SKM-1 treated with dmso at 0.1 percent for 144 hours (cell line): ENCODE measurements around the gene PANX1.

Source experiments
- DNase-seq: peaks from one replicate; lab custom pipeline; 2025; ENCODE audit not compliant: unreplicated experiment; lab: John Stamatoyannopoulos, UW

PANX1 gene

GRCh38 chr11:94184362-94184761 lies 55.7 kb downstream of the PANX1 start:
- DNase-seq, result no peak

GRCh38 chr11:94184846-94185245 lies 56.2 kb downstream of the PANX1 start:
- DNase-seq, result no peak

- no peak for DNase-seq
Measured at GRCh38 chr11:94185416-94186084, 56.9 kb downstream of the PANX1 start.

- no peak for DNase-seq
Measured at GRCh38 chr11:94186342-94187203, 57.9 kb downstream of the PANX1 start.

- DNase-seq, result no peak
Measured at GRCh38 chr11:94193288-94193687, 64.6 kb downstream of the PANX1 start.

- DNase-seq, result no peak
Measured at GRCh38 chr11:94194712-94195111, 66.1 kb downstream of the PANX1 start.

GRCh38 chr11:94196363-94196762 lies 67.7 kb downstream of the PANX1 start:
- DNase-seq, result no peak

GRCh38 chr11:94198718-94199117 lies 70.1 kb downstream of the PANX1 start:
- DNase-seq, result no peak

- DNase-seq, result no peak
Measured at GRCh38 chr11:94199136-94200130, 70.8 kb downstream of the PANX1 start.

GRCh38 chr11:94201004-94201465 lies 72.4 kb downstream of the PANX1 start:
- DNase-seq, result no peak

- DNase-seq, result no peak
Measured at GRCh38 chr11:94203070-94203469, 74.4 kb downstream of the PANX1 start.

- DNase-seq, result no peak
Measured at GRCh38 chr11:94211261-94211830, 82.7 kb downstream of the PANX1 start.

GRCh38 chr11:94212898-94213297 lies 84.3 kb downstream of the PANX1 start:
- no peak for DNase-seq

GRCh38 chr11:94217705-94218104 lies 89.1 kb downstream of the PANX1 start:
- no peak for DNase-seq

- no peak for DNase-seq
Measured at GRCh38 chr11:94218372-94218771, 89.7 kb downstream of the PANX1 start.

- no peak for DNase-seq
Measured at GRCh38 chr11:94219771-94220170, 91.1 kb downstream of the PANX1 start.

- no peak for DNase-seq
Measured at GRCh38 chr11:94224078-94224477, 95.4 kb downstream of the PANX1 start.
